Fibroblast of upper back skin (primary cell): ENCODE data around the gene FRS2.
"Not testable (repeated sequence)": the region's sequence is repeated elsewhere in the genome, so short reads cannot be mapped to it uniquely, and the experiment has no call there.

Source experiments
- DNase-seq: peaks from one replicate; pipeline ENCODE4 v3.0.0-alpha.2; 2013

FRS2 gene

GRCh38 chr12:69595689-69596088 lies 125.5 kb downstream of the FRS2 start:
- no peak for DNase-seq

- DNase-seq = no peak
These were observed 128.1 kb downstream of the FRS2 start for GRCh38 chr12:69598174-69598753.

- no peak for DNase-seq
These were observed 130.6 kb downstream of the FRS2 start for GRCh38 chr12:69600804-69601203.

GRCh38 chr12:69601962-69602685 lies 131.9 kb downstream of the FRS2 start:
- no peak for DNase-seq

- no peak for DNase-seq
These were observed 132.8 kb downstream of the FRS2 start for GRCh38 chr12:69602954-69603353.

- not testable (repeated sequence) for DNase-seq
These were observed 133.4 kb downstream of the FRS2 start for GRCh38 chr12:69603556-69603955.

GRCh38 chr12:69604275-69604674 lies 134.1 kb downstream of the FRS2 start:
- not testable (repeated sequence) for DNase-seq

GRCh38 chr12:69608114-69608513 lies 137.9 kb downstream of the FRS2 start:
- peak; percentile 10 for DNase-seq

- DNase-seq = no peak
These were observed 139.9 kb downstream of the FRS2 start for GRCh38 chr12:69610126-69610525.

- no peak for DNase-seq
These were observed 140.5 kb downstream of the FRS2 start, which contains the start of gene LRRC10 for GRCh38 chr12:69610729-69611128. Gene LRRC10 (minus strand): TSS chr12:69610907. CDS start chr12:69610838, 69 bp downstream.

GRCh38 chr12:69613351-69613750 lies 143.2 kb downstream of the FRS2 start:
- no peak for DNase-seq

GRCh38 chr12:69616025-69616424 lies 145.8 kb downstream of the FRS2 start:
- no peak for DNase-seq

GRCh38 chr12:69619050-69619449 lies 148.9 kb downstream of the FRS2 start:
- DNase-seq = no peak

GRCh38 chr12:69620077-69620476 lies 149.9 kb downstream of the FRS2 start:
- DNase-seq = no peak

- no peak for DNase-seq
These were observed 150.7 kb downstream of the FRS2 start for GRCh38 chr12:69620921-69621320.

- no peak for DNase-seq
These were observed 151.4 kb downstream of the FRS2 start for GRCh38 chr12:69621551-69621950.

GRCh38 chr12:69623970-69624369 lies 153.8 kb downstream of the FRS2 start:
- DNase-seq = no peak

- DNase-seq = no peak
These were observed 157.3 kb downstream of the FRS2 start for GRCh38 chr12:69627501-69627900.
